ENCODE data around the gene AKAP13.

- TF ChIP-seq CTCF (IDR thresholded peaks at IDR 0.05) (no peak), ZFX (IDR thresholded peaks at IDR 0.05; ENCODE audit: borderline replicate concordance) (no peak)
These were observed 112.0 kb downstream of the AKAP13 start for GRCh38 chr15:85492406-85492805.

All from 22Rv1 (cell line).